Chondrocyte (in vitro differentiated cells): ENCODE measurements around the gene PTPRG. TPM values are rescaled to one million over a fixed set of nuclear protein-coding genes. Genes with fewer than 3 reads are reported as not detected.

Source experiments
- DNase-seq: peaks from one replicate; pipeline ENCODE4 v3.0.0; 2021; ENCODE audit warnings: mixed read lengths, low spot score
- H3K27ac Mint-ChIP-seq: one replicate; pipeline ENCODE4 v1.8.0; 2021; ENCODE audit warnings: mild to moderate bottlenecking, moderate library complexity, mixed read lengths; ENCODE audit not compliant: unreplicated experiment
- H3K27me3 Mint-ChIP-seq: 2 replicates; pipeline ENCODE4 v1.8.0; 2021; ENCODE audit warnings: low read depth, mixed read lengths
- H3K36me3 Mint-ChIP-seq: 2 replicates; pipeline ENCODE4 v1.8.0; 2021; ENCODE audit warnings: low read depth, mixed read lengths
- H3K4me1 Mint-ChIP-seq: 2 replicates; pipeline ENCODE4 v1.8.0; 2021; ENCODE audit warnings: low read depth, mild to moderate bottlenecking, mixed read lengths
- H3K4me3 Mint-ChIP-seq: one replicate; pipeline ENCODE4 v1.8.0; 2021; ENCODE audit warnings: mild to moderate bottlenecking, moderate library complexity, mixed read lengths; ENCODE audit not compliant: unreplicated experiment
- H3K9me3 Mint-ChIP-seq: 2 replicates; pipeline ENCODE4 v1.8.0; 2021; ENCODE audit warnings: low read depth, mixed read lengths
- total RNA-seq: library from RNA; stranded (reverse); gene quantifications from 3 replicates; pipeline ENCODE4 v1.2.1, GENCODE V29; 2021
- TF ChIP-seq, protein P1 (sequence below): fragments of 200-600 bp; sonication (generic); IDR thresholded peaks from 2 replicates; pipeline ENCODE4 v1.5.0; 2021; ENCODE audit warnings: antibody characterized with exemption, mild to moderate bottlenecking, moderate library complexity

The PTPRG gene
- total RNA-seq, 1 donor from 2014 or later = 45.5 TPM

DNA sequence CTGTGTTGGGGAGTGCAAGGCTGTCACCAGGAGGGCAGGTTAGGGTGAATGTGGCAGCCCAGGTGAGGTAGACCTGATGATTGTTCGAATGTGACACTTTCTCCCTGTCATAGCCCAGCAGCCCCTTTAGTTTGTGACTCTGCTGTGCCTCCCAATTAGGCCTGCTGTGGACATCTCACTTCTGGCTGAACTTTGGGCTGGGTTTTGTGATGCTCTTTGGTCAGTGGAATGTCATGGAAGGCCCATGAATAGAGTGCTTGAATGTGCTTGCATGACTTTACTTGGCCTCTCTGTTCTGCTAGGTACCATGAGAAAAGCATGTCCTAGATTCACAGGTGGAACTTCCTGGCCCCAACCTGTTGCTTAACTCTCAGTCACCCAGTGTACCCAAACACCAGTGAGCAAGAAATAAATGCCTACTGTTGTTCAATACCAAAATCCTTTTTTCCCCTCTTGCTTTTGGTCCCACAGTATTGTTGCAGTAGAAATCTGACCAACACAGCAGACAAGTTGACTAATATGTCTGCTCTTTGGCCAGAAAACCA is 249.7 kb downstream of the PTPRG start:
- Mint-ChIP-seq H3K36me3 (no peaks in the 10 kb centered on the region), H3K27me3 (no peaks in the 10 kb centered on the region), H3K4me3 (no peak overlapping the region), H3K9me3 (no peaks in the 10 kb centered on the region), H3K27ac (no peak overlapping the region), H3K4me1 (peaks cover 44% of the 10 kb centered on the region)
- TF ChIP-seq, protein P1, sequence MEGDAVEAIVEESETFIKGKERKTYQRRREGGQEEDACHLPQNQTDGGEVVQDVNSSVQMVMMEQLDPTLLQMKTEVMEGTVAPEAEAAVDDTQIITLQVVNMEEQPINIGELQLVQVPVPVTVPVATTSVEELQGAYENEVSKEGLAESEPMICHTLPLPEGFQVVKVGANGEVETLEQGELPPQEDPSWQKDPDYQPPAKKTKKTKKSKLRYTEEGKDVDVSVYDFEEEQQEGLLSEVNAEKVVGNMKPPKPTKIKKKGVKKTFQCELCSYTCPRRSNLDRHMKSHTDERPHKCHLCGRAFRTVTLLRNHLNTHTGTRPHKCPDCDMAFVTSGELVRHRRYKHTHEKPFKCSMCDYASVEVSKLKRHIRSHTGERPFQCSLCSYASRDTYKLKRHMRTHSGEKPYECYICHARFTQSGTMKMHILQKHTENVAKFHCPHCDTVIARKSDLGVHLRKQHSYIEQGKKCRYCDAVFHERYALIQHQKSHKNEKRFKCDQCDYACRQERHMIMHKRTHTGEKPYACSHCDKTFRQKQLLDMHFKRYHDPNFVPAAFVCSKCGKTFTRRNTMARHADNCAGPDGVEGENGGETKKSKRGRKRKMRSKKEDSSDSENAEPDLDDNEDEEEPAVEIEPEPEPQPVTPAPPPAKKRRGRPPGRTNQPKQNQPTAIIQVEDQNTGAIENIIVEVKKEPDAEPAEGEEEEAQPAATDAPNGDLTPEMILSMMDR = no peak
- no peak for DNase-seq

DNA sequence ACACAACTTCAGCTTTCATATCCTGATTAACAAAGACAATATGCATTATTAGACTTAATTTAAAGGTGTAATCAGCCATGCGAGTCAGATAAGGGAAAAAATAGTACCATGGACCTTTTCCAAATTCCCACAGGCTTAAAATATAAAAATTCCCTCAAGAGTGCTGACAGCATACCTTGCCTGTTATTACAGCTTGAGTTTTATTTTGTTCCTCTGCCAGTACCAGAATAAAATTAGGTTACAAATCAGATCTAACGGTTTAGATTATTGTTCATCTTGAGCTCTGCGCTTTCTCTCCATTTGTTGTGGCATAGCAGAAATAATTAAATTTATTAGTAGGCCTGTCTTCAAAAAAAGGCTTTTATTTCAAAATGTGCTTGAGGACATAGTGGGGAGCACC is 250.3 kb downstream of the PTPRG start:
- H3K36me3 Mint-ChIP-seq = peaks cover 1% of the 10 kb centered on the region
- H3K27me3 Mint-ChIP-seq = no peaks in the 10 kb centered on the region
- no peak for DNase-seq
- H3K4me3 Mint-ChIP-seq = no peak overlapping the region
- TF ChIP-seq, protein P1 = no peak
- H3K27ac Mint-ChIP-seq = no peak overlapping the region
- no peaks in the 10 kb centered on the region for H3K9me3 Mint-ChIP-seq
- H3K4me1 Mint-ChIP-seq = peaks cover 40% of the 10 kb centered on the region

DNA sequence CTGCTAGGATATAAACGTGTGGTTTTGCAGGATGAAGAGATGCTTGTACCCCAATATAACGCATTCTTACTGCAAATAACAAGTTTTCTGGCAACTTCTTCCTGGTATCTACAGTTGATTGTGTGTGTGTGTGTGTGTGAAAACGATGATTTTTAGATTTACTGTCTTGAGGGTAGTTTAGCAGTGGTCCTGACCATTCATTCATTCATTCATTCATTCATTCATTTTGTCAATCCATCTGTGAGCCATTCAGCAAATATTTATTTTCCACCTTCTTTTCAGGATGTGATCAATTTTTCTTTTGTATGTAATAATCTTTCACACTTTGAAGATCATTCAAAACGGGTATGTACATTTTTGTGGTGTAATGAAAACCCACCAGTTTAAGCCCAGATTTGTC is 250.7 kb downstream of the PTPRG start:
- H3K27me3 Mint-ChIP-seq = no peaks in the 10 kb centered on the region
- no peak for DNase-seq
- no peak overlapping the region for H3K27ac Mint-ChIP-seq
- TF ChIP-seq, protein P1 = no peak
- no peaks in the 10 kb centered on the region for H3K9me3 Mint-ChIP-seq
- peaks cover 40% of the 10 kb centered on the region for H3K4me1 Mint-ChIP-seq
- peaks cover 1% of the 10 kb centered on the region for H3K36me3 Mint-ChIP-seq
- H3K4me3 Mint-ChIP-seq = no peak overlapping the region

DNA sequence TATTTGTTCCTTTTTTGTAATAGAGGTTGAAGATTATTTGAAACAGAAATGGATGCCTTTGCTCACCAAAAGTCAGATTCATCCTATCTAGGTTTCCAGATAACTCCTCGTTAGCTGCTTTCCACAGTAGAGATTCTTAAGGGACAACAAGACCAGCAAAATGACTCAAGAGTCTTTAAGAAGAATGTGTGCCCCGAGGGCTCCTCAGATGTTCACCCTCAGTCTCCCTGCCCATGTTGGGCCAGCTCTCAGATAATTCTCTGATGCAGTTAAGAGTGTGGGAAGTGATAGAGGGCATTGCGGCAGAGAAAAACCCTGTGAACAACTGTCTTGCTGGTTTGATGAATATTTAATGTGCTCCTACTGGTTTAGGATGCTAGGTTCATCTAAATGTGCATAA is 251.1 kb downstream of the PTPRG start:
- Mint-ChIP-seq H3K4me3 (no peak overlapping the region), H3K9me3 (no peaks in the 10 kb centered on the region), H3K36me3 (peaks cover 1% of the 10 kb centered on the region), H3K27ac (no peak overlapping the region), H3K27me3 (no peaks in the 10 kb centered on the region), H3K4me1 (peaks cover 40% of the 10 kb centered on the region)
- TF ChIP-seq, protein P1 = no peak
- DNase-seq = no peak

DNA sequence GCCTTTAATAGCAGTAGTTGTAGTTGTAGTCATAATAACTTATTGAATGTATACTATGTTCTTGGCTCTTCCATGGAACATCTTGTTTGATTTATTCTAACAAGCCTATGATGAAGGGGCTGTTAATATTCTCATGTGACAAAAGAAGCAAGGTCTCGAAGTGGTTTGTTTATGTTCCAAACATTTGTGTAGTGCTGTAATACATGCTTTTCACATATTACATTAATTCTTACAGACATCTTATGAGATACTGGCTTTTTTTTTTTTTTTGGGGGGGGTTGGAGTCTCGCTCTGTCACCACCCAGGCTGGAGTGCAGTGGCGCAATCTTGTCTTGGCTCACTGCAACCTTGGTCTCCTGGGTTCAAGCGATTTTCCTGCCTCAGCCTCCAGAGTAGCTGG is 252.3 kb downstream of the PTPRG start:
- no peak overlapping the region for H3K4me3 Mint-ChIP-seq
- peaks cover 33% of the 10 kb centered on the region for H3K4me1 Mint-ChIP-seq
- no peak overlapping the region for H3K27ac Mint-ChIP-seq
- no peak for DNase-seq
- no peaks in the 10 kb centered on the region for H3K27me3 Mint-ChIP-seq
- no peaks in the 10 kb centered on the region for H3K9me3 Mint-ChIP-seq
- TF ChIP-seq, protein P1 = no peak
- H3K36me3 Mint-ChIP-seq = peaks cover 1% of the 10 kb centered on the region
